HEK293T (cell line): ENCODE data around the gene KRTAP19-8.

ENCODE experiments used
- CTCF ChIA-PET: fragments of 350-600 bp; formaldehyde crosslinking; extraction: SDS; loops from one replicate; lab custom pipeline; 2021; ENCODE audit warnings: antibody characterized with exemption, inconsistent platforms; lab: Yijun Ruan, JAX
- POLR2A ChIA-PET: fragments of 350-600 bp; formaldehyde crosslinking; extraction: SDS; loops from one replicate; lab custom pipeline; 2020; ENCODE audit warnings: antibody characterized with exemption, inconsistent platforms; lab: Yijun Ruan, JAX
- DNase-seq: peaks from one replicate; pipeline ENCODE4 v3.0.0; 2012; ENCODE audit warnings: mixed read lengths; ENCODE audit errors: extremely low spot score
- ARNT ChIP-seq: fragments of 450-650 bp; IDR thresholded peaks from 2 replicates; pipeline ENCODE4 v1.6.1; 2017; ENCODE audit warnings: mild to moderate bottlenecking
- BHLHE40 ChIP-seq: fragments of 450-650 bp; IDR thresholded peaks from 2 replicates; pipeline ENCODE4 v1.6.1; 2016; ENCODE audit warnings: mild to moderate bottlenecking, moderate library complexity, borderline replicate concordance
- CTBP1 ChIP-seq: fragments of 450-650 bp; IDR thresholded peaks from 2 replicates; pipeline ENCODE4 v1.6.1; 2016; ENCODE audit warnings: borderline replicate concordance
- ELF4 ChIP-seq: fragments of 450-650 bp; IDR thresholded peaks from 2 replicates; pipeline ENCODE4 v1.6.1; 2017; ENCODE audit warnings: antibody characterized with exemption
- FOXA1 ChIP-seq: fragments of 450-650 bp; IDR thresholded peaks from 2 replicates; pipeline ENCODE4 v1.6.1; 2016; ENCODE audit warnings: mild to moderate bottlenecking
- FOXK2 ChIP-seq: fragments of 450-650 bp; IDR thresholded peaks from 2 replicates; pipeline ENCODE4 v1.6.1; 2016; ENCODE audit warnings: mild to moderate bottlenecking
- FOXM1 ChIP-seq: fragments of 450-650 bp; IDR thresholded peaks from 2 replicates; pipeline ENCODE4 v1.6.1; 2017; ENCODE audit warnings: mild to moderate bottlenecking, borderline replicate concordance
- HDGF ChIP-seq: fragments of 450-650 bp; IDR thresholded peaks from 2 replicates; pipeline ENCODE4 v1.6.1; 2017; ENCODE audit warnings: antibody characterized with exemption, borderline replicate concordance
- L3MBTL2 ChIP-seq: fragments of 450-650 bp; conservative IDR thresholded peaks from 2 replicates; pipeline ENCODE4 v1.6.1; 2016; ENCODE audit warnings: mild to moderate bottlenecking
- LEF1 ChIP-seq: fragments of 450-650 bp; IDR thresholded peaks from 2 replicates; pipeline ENCODE4 v1.6.1; 2017; ENCODE audit warnings: mild to moderate bottlenecking, borderline replicate concordance
- NFRKB ChIP-seq: fragments of 450-650 bp; IDR thresholded peaks from 2 replicates; pipeline ENCODE4 v1.6.1; 2016; ENCODE audit warnings: mild to moderate bottlenecking, moderate library complexity
- SP1 ChIP-seq: fragments of 450-650 bp; IDR thresholded peaks from 2 replicates; pipeline ENCODE4 v1.6.1; 2017
- SUZ12 ChIP-seq: fragments of 450-650 bp; IDR thresholded peaks from 2 replicates; pipeline ENCODE4 v1.6.1; 2016; ENCODE audit warnings: mild to moderate bottlenecking
- TARDBP ChIP-seq: fragments of 450-650 bp; IDR thresholded peaks from 2 replicates; pipeline ENCODE4 v1.6.1; 2016
- ZNF384 ChIP-seq: fragments of 450-650 bp; IDR thresholded peaks from 2 replicates; pipeline ENCODE4 v1.6.1; 2016
- TF ChIP-seq, protein P1 (sequence below): fragments of 450-650 bp; IDR thresholded peaks from 2 replicates; pipeline ENCODE4 v1.6.1; 2016

KRTAP19-8 gene

GRCh38 chr21:31072533-31072932 is 34.3 kb upstream of the KRTAP19-8 start:
- CTCF ChIA-PET, result interaction anchor here (0.6 kb wide), 1 partner anchor 274 kb away, joined by 3 read pairs; no protein-coding TSS in a partner anchor
- TF ChIP-seq TARDBP (no peak), SP1 (no peak), HDGF (no peak), FOXK2 (no peak), ELF4 (no peak), NFRKB (no peak), FOXM1 (no peak), SUZ12 (no peak), ZNF384 (no peak), L3MBTL2 (no peak), LEF1 (no peak), CTBP1 (no peak), ARNT (no peak), BHLHE40 (no peak), FOXA1 (no peak)
- TF ChIP-seq, protein P1, sequence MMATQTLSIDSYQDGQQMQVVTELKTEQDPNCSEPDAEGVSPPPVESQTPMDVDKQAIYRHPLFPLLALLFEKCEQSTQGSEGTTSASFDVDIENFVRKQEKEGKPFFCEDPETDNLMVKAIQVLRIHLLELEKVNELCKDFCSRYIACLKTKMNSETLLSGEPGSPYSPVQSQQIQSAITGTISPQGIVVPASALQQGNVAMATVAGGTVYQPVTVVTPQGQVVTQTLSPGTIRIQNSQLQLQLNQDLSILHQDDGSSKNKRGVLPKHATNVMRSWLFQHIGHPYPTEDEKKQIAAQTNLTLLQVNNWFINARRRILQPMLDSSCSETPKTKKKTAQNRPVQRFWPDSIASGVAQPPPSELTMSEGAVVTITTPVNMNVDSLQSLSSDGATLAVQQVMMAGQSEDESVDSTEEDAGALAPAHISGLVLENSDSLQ, result no peak
- POLR2A ChIA-PET, result no interaction called here
- no peak for DNase-seq

DNA sequence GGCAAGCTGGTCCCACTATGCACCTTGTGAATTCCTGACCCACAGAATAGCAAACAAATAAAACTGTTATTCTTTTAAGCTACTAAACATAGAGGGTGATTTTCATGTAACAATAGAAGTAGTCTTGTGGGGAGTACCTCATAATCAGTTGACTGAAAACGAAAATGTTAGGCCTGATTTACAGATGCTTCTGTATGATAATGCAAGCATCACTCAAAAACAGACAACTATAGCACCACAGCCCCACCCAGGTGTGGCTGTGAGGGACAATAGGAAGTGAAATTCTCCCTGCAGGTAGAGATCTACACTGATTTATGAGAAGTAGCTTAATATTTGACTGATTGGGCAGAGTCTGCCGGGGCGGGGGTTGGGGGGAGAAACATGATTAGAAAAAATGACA is 26.5 kb upstream of the KRTAP19-8 start:
- TF ChIP-seq ELF4, result no peak
- TF ChIP-seq L3MBTL2, result no peak
- TF ChIP-seq HDGF, result no peak
- no peak for TF ChIP-seq FOXK2
- no peak for TF ChIP-seq ARNT
- no peak for TF ChIP-seq FOXA1
- no peak for TF ChIP-seq FOXM1
- TF ChIP-seq ZNF384, result no peak
- TF ChIP-seq TARDBP, result no peak
- TF ChIP-seq NFRKB, result no peak
- TF ChIP-seq CTBP1, result no peak
- no peak for TF ChIP-seq BHLHE40
- POLR2A ChIA-PET, result no interaction called here
- DNase-seq, result no peak
- CTCF ChIA-PET, result interaction anchor here (1.0 kb wide), 1 partner anchor 391 kb away, joined by 5 read pairs; no protein-coding TSS in a partner anchor

DNA sequence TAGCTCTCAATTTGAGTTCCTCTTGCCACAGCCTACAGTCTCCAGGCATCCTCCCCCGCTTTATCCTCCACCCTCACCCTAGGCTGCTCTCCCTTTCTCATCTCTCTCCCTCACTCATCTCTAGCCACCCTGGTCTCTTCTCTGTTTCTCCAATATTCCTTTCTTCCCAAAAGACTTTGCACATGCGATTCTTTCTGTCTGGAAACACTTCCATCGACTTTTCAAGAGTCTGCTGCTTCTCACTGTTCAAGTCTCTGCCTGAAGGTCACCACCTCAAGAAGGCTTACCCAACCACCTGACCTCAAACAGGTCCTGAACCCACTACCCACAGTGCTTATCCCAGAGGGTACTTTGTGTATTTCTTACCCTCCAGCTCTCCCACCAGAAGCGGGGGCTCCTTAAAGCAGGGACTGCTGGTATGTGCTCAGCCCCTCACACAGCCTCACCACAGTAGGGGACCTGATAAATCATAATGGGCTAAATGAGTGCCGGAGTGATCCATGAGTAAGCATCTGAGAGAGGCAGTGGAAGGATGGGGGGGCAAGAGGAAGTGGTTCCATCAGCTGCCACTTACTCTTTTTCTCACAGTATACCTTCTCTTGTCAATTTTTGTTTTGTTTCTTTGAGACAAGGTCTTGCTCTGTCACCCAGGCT is 14.3 kb upstream of the KRTAP19-8 start:
- TF ChIP-seq FOXK2 (no peak), ELF4 (no peak), LEF1 (no peak), L3MBTL2 (no peak), SUZ12 (no peak), BHLHE40 (no peak), NFRKB (no peak), ZNF384 (no peak), CTBP1 (no peak), ARNT (no peak), FOXA1 (no peak), FOXM1 (no peak), TARDBP (no peak), HDGF (no peak), SP1 (no peak)
- TF ChIP-seq, protein P1, result no peak
- DNase-seq, result no peak
- ChIA-PET CTCF (no interaction called here), POLR2A (no interaction called here)

- CTCF ChIA-PET, result interaction anchor here (0.8 kb wide), 1 partner anchor 12 kb away, joined by 3 read pairs; no protein-coding TSS in a partner anchor
- POLR2A ChIA-PET, result no interaction called here
- TF ChIP-seq L3MBTL2 (no peak), FOXK2 (no peak), TARDBP (no peak), ELF4 (no peak), BHLHE40 (no peak)
- TF ChIP-seq, protein P1, result no peak
- DNase-seq, result no peak
Measured at GRCh38 chr21:31050577-31051157, 12.4 kb upstream of the KRTAP19-8 start.

- ChIA-PET POLR2A (no interaction called here), CTCF (no interaction called here)
- no peak for TF ChIP-seq SP1
- no peak for TF ChIP-seq LEF1
- TF ChIP-seq FOXA1, result no peak
- no peak for TF ChIP-seq L3MBTL2
- TF ChIP-seq BHLHE40, result no peak
- TF ChIP-seq HDGF, result no peak
- TF ChIP-seq CTBP1, result no peak
- TF ChIP-seq SUZ12, result no peak
- no peak for TF ChIP-seq NFRKB
- no peak for TF ChIP-seq TARDBP
- TF ChIP-seq, protein P1, result no peak
- TF ChIP-seq ZNF384, result no peak
- no peak for TF ChIP-seq ELF4
- no peak for TF ChIP-seq FOXM1
- DNase-seq, result no peak
Measured at GRCh38 chr21:31045841-31046240, 7.6 kb upstream of the KRTAP19-8 start.
